Transverse colon (tissue), 4 donors: ENCODE results near the gene MTURN.

Experiments used
- CTCF ChIP-seq, 5 experiments: fragments of 200-600 bp in 3 of 5; fragments of 450-650 bp in 2 of 5; sonication (generic) in 3 of 5; IDR thresholded peaks; 1 replicate in 2 of 5; 2 replicates in 3 of 5; pipeline ENCODE4 v1.5.1; 2016 to 2017; ENCODE audit warnings: antibody characterized with exemption in 5 of 5, inconsistent platforms in 3 of 5, mild to moderate bottlenecking in 2 of 5, moderate library complexity in 1 of 5
- EP300 ChIP-seq: sonication (generic); formaldehyde crosslinking; IDR thresholded peaks from one replicate; pipeline ENCODE4 v1.6.1; 2017; ENCODE audit warnings: antibody characterized with exemption, low read depth
- POLR2A ChIP-seq: fragments of 450-650 bp; IDR thresholded peaks from one replicate; pipeline ENCODE4 v1.6.1; 2016; ENCODE audit warnings: antibody characterized with exemption, mild to moderate bottlenecking, moderate library complexity
- POLR2AphosphoS5 ChIP-seq, 3 donors: sonication (generic); formaldehyde crosslinking; IDR thresholded peaks; one replicate each; pipeline ENCODE4 v1.6.1; 2016; ENCODE audit warnings: antibody characterized with exemption in 3 of 3

- TF ChIP-seq CTCF (IDR thresholded peaks at IDR 0.05), result no peak
- no peak for TF ChIP-seq POLR2A
- no peak for TF ChIP-seq POLR2AphosphoS5 (IDR thresholded peaks at IDR 0.05)
- no peak for TF ChIP-seq EP300
These were observed 12.4 kb downstream of the MTURN start for GRCh38 chr7:30147223-30147622.
